Coronary artery (tissue), 2 donors: ENCODE data around the gene MGRN1.
"Not testable (repeated sequence)": the region's sequence is repeated elsewhere in the genome, so short reads cannot be mapped to it uniquely, and the experiment has no call there.

Source experiments
- DNase-seq: peaks from one replicate; pipeline ENCODE4 v3.0.0-alpha.2; 2017; ENCODE audit warnings: low spot score
- H3K27ac ChIP-seq, 2 donors: fragments of 200-600 bp; sonication (generic); one replicate each; pipeline ENCODE4 v1.5.1; 2016 to 2019
- H3K4me3 ChIP-seq: fragments of 200-600 bp; sonication (generic); 2 replicates; pipeline ENCODE4 v1.5.1; 2016; ENCODE audit warnings: mild to moderate bottlenecking, moderate library complexity
- CTCF ChIP-seq: fragments of 200-600 bp; sonication (generic); IDR thresholded peaks from one replicate; pipeline ENCODE4 v1.5.1; 2019; ENCODE audit warnings: antibody characterized with exemption

MGRN1 gene

GRCh38 chr16:4733747-4734062, 109.1 kb downstream of the MGRN1 start:
- H3K27ac ChIP-seq: peak overlapping the region; percentile 29 to 90
- TF ChIP-seq CTCF: no peak
- DNase-seq: no peak
- peak overlapping the region; percentile 83 for H3K4me3 ChIP-seq

DNA sequence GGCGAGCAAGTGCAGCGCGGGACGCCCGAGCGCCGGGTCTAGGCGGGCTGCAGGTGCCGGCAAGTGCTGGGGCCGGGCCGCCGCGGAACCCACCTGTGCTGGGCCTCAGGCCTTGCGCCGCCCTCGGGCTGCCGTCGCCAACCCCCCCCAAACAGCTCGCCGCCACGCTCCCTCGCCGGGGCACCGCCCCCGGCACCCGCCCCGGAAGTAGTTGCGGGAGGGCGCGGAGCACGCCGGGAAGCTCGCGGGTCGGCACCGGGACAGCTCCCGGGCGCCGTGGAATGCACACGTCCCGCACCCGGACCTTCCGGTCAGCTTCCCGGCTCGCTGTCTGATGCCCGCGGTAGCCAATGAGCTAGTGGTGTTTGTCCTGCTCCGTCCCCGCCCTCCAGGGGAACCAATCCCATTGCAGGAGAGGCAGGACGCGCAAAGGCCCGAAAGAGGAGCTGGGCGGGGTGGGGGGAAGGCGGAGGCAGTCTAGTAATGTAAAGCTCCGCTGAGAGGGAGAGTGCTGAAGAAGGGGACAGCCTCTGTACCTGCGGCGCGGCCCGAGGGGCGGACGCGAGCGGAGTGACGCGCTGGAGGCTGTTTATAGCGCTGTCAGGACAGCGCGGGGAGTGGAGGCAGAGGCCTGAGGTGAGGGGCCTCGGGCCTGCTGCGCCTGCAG, 109.6 kb downstream of the MGRN1 start, which contains the start of the genes ANKS3 and DNAAF8:
Gene ANKS3, minus strand, starts transcription at position 209 of the 667 bp plus-strand sequence. CDS start 4,122 bp downstream, outside the sequence.
Gene DNAAF8, plus strand, starts transcription at position 475 of the 667 bp plus-strand sequence. CDS start 1,978 bp downstream, outside the sequence.
- TF ChIP-seq CTCF: no peak
- peak within 1 kb of the TSS; percentile 39 to 90 for H3K27ac ChIP-seq
- peak; percentile 98 for DNase-seq
- H3K4me3 ChIP-seq: peak within 1 kb of the TSS; percentile 83

- H3K27ac ChIP-seq: peak overlapping the region; percentile 39 to 90
- peak overlapping the region; percentile 83 for H3K4me3 ChIP-seq
- no peak for TF ChIP-seq CTCF
- DNase-seq: peak; percentile 89
Measured at GRCh38 chr16:4734730-4735535, 110.3 kb downstream of the MGRN1 start.

GRCh38 chr16:4736546-4736945, 111.9 kb downstream of the MGRN1 start:
- no peak overlapping the region for H3K27ac ChIP-seq
- no peak for TF ChIP-seq CTCF
- H3K4me3 ChIP-seq: no peak overlapping the region
- no peak for DNase-seq

- no peak overlapping the region for H3K4me3 ChIP-seq
- no peak for TF ChIP-seq CTCF
- no peak overlapping the region for H3K27ac ChIP-seq
- no peak for DNase-seq
Measured at GRCh38 chr16:4737545-4737944, 112.9 kb downstream of the MGRN1 start.

GRCh38 chr16:4738370-4738769, 113.7 kb downstream of the MGRN1 start:
- not testable (repeated sequence) for H3K4me3 ChIP-seq, H3K27ac ChIP-seq, DNase-seq
